HEK293 (cell line): Measurements from ENCODE around the gene ARHGAP5.

ENCODE experiments used
- BCL11A ChIP-seq: fragments of 450-650 bp; formaldehyde crosslinking; IDR thresholded peaks from 2 replicates; pipeline ENCODE4 v1.5.1; 2016; ENCODE audit warnings: low read depth, missing biosample characterization, missing genetic modification characterization
- CTCF ChIP-seq: fragments of 450-650 bp; formaldehyde crosslinking; IDR thresholded peaks from 2 replicates; pipeline ENCODE4 v1.5.1; 2016; ENCODE audit warnings: missing biosample characterization, missing genetic modification characterization
- FEZF1 ChIP-seq: fragments of 450-650 bp; formaldehyde crosslinking; IDR thresholded peaks from 2 replicates; pipeline ENCODE4 v1.5.1; 2016; ENCODE audit warnings: missing biosample characterization, missing genetic modification characterization
- GFI1B ChIP-seq: fragments of 450-650 bp; formaldehyde crosslinking; IDR thresholded peaks from 2 replicates; pipeline ENCODE4 v1.5.1; 2016; ENCODE audit warnings: missing biosample characterization, missing genetic modification characterization
- HOXD13 ChIP-seq: sonication (generic); formaldehyde crosslinking; IDR thresholded peaks from 2 replicates; pipeline ENCODE4 v1.8.0; 2022; ENCODE audit warnings: missing genetic modification reagents, borderline replicate concordance
- IKZF3 ChIP-seq: fragments of 450-650 bp; IDR thresholded peaks from 2 replicates; pipeline ENCODE4 v1.5.0; 2018; ENCODE audit warnings: missing biosample characterization, mild to moderate bottlenecking, missing genetic modification characterization, moderate library complexity
- KLF17 ChIP-seq: fragments of 450-650 bp; formaldehyde crosslinking; IDR thresholded peaks from 2 replicates; pipeline ENCODE4 v1.5.1; 2016; ENCODE audit warnings: missing biosample characterization, missing genetic modification characterization
- MYNN ChIP-seq: fragments of 450-650 bp; formaldehyde crosslinking; IDR thresholded peaks from 2 replicates; pipeline ENCODE4 v1.5.1; 2016; ENCODE audit warnings: missing biosample characterization, missing genetic modification characterization, borderline replicate concordance
- PRDM2 ChIP-seq: fragments of 450-650 bp; formaldehyde crosslinking; IDR thresholded peaks from 2 replicates; pipeline ENCODE4 v1.5.1; 2016; ENCODE audit warnings: missing biosample characterization, missing genetic modification characterization, borderline replicate concordance
- SETDB1 ChIP-seq: IDR thresholded peaks from one replicate; pipeline ENCODE4 v1.6.1; 2017; ENCODE audit warnings: mild to moderate bottlenecking, low read length, moderate library complexity, mixed read lengths; ENCODE audit not compliant: insufficient read length
- TRIM28 ChIP-seq: IDR thresholded peaks from 2 replicates; pipeline ENCODE4 v1.6.1; 2011; ENCODE audit warnings: low read length, control low read depth, borderline replicate concordance
- ZBTB1 ChIP-seq: fragments of 450-650 bp; formaldehyde crosslinking; IDR thresholded peaks from 2 replicates; pipeline ENCODE4 v1.5.1; 2016; ENCODE audit warnings: missing biosample characterization, missing genetic modification characterization
- ZBTB10 ChIP-seq: fragments of 450-650 bp; formaldehyde crosslinking; IDR thresholded peaks from 2 replicates; pipeline ENCODE4 v1.5.1; 2016; ENCODE audit warnings: missing biosample characterization, missing genetic modification characterization
- ZBTB21 ChIP-seq: fragments of 450-650 bp; formaldehyde crosslinking; IDR thresholded peaks from 2 replicates; pipeline ENCODE4 v1.5.1; 2017; ENCODE audit warnings: missing biosample characterization, missing genetic modification characterization
- ZBTB48 ChIP-seq: fragments of 450-650 bp; formaldehyde crosslinking; IDR thresholded peaks from 2 replicates; pipeline ENCODE4 v1.5.1; 2016; ENCODE audit warnings: missing biosample characterization, missing genetic modification characterization
- ZFHX2 ChIP-seq: fragments of 450-650 bp; formaldehyde crosslinking; conservative IDR thresholded peaks from 2 replicates; pipeline ENCODE4 v1.5.1; 2016; ENCODE audit warnings: missing biosample characterization, missing genetic modification characterization
- ZNF140 ChIP-seq: fragments of 450-650 bp; formaldehyde crosslinking; IDR thresholded peaks from 2 replicates; pipeline ENCODE4 v1.5.1; 2016; ENCODE audit warnings: missing biosample characterization, missing genetic modification characterization
- ZNF202 ChIP-seq: fragments of 450-650 bp; formaldehyde crosslinking; IDR thresholded peaks from 2 replicates; pipeline ENCODE4 v1.5.1; 2016; ENCODE audit warnings: missing biosample characterization, missing genetic modification characterization, borderline replicate concordance
- ZNF211 ChIP-seq: fragments of 450-650 bp; formaldehyde crosslinking; IDR thresholded peaks from 2 replicates; pipeline ENCODE4 v1.5.1; 2016; ENCODE audit warnings: low read depth, missing biosample characterization, missing genetic modification characterization
- ZNF37A ChIP-seq: fragments of 450-650 bp; IDR thresholded peaks from 2 replicates; pipeline ENCODE4 v1.5.1; 2018; ENCODE audit warnings: missing biosample characterization, missing genetic modification characterization
- ZNF398 ChIP-seq: fragments of 450-650 bp; formaldehyde crosslinking; IDR thresholded peaks from 2 replicates; pipeline ENCODE4 v1.5.1; 2017; ENCODE audit warnings: missing biosample characterization, missing genetic modification characterization
- ZNF404 ChIP-seq: fragments of 450-650 bp; formaldehyde crosslinking; IDR thresholded peaks from 2 replicates; pipeline ENCODE4 v1.5.1; 2017; ENCODE audit warnings: missing biosample characterization, missing genetic modification characterization
- ZNF416 ChIP-seq: fragments of 450-650 bp; formaldehyde crosslinking; IDR thresholded peaks from 2 replicates; pipeline ENCODE4 v1.5.1; 2016; ENCODE audit warnings: missing biosample characterization, missing genetic modification characterization
- ZNF600 ChIP-seq: fragments of 450-650 bp; formaldehyde crosslinking; IDR thresholded peaks from 2 replicates; pipeline ENCODE4 v1.5.1; 2016; ENCODE audit warnings: missing biosample characterization, missing genetic modification characterization
- ZNF624 ChIP-seq: fragments of 450-650 bp; formaldehyde crosslinking; IDR thresholded peaks from 2 replicates; pipeline ENCODE4 v1.5.1; 2017; ENCODE audit warnings: missing biosample characterization, missing genetic modification characterization
- ZNF837 ChIP-seq: fragments of 450-650 bp; formaldehyde crosslinking; IDR thresholded peaks from 2 replicates; pipeline ENCODE4 v1.5.1; 2016; ENCODE audit warnings: missing biosample characterization, missing genetic modification characterization
- ZSCAN30 ChIP-seq: fragments of 450-650 bp; IDR thresholded peaks from 2 replicates; pipeline ENCODE4 v1.5.1; 2018; ENCODE audit warnings: missing biosample characterization, mild to moderate bottlenecking, missing genetic modification characterization, moderate library complexity

The ARHGAP5 gene

GRCh38 chr14:32087173-32087861 lies 10.2 kb downstream of the ARHGAP5 start (continued):
- TF ChIP-seq CTCF (tag by site-specific recombination), result no peak
- TF ChIP-seq ZNF202 (tag by site-specific recombination), result no peak
- TF ChIP-seq FEZF1 (tag by site-specific recombination), result peak; percentile 39; the same call in 1 of the 2 replicates
- no peak for TF ChIP-seq ZNF404 (tag by site-specific recombination)
- TF ChIP-seq ZBTB21 (tag by site-specific recombination), result peak; percentile 28; the same call in 1 of the 2 replicates
- no peak for TF ChIP-seq SETDB1
- no peak for TF ChIP-seq ZNF624 (tag by site-specific recombination)
- TF ChIP-seq ZBTB1 (tag by site-specific recombination), result no peak
- no peak for TF ChIP-seq GFI1B
- TF ChIP-seq ZSCAN30, result no peak
- TF ChIP-seq ZNF211, result no peak
- no peak for TF ChIP-seq ZNF416 (tag by site-specific recombination)
- no peak for TF ChIP-seq ZBTB10 (tag by site-specific recombination)
- TF ChIP-seq TRIM28, result no peak
- TF ChIP-seq ZNF140 (tag by site-specific recombination), result no peak
- no peak for TF ChIP-seq ZNF37A (tag by site-specific recombination)
- 0 out of 2 replicates have a peak, but pooled peaks have one; percentile 19 for TF ChIP-seq ZNF398 (tag by site-specific recombination)
- TF ChIP-seq ZBTB48 (tag by site-specific recombination), result no peak
- 0 out of 2 replicates have a peak, but pooled peaks have one; percentile 45 for TF ChIP-seq ZNF600 (tag by site-specific recombination)
- TF ChIP-seq HOXD13 (CRISPR knock-in tag), result no peak
- no peak for TF ChIP-seq KLF17 (tag by site-specific recombination)
- no peak for TF ChIP-seq PRDM2 (tag by site-specific recombination)
- peak; percentile 87 for TF ChIP-seq MYNN (tag by site-specific recombination)
- no peak for TF ChIP-seq ZNF837 (tag by site-specific recombination)
- no peak for TF ChIP-seq ZFHX2
- no peak for TF ChIP-seq BCL11A (tag by site-specific recombination)
- peak; percentile 90 for TF ChIP-seq IKZF3
